ENCODE data around the gene CTCF. TPM values are rescaled to one million over a fixed set of nuclear protein-coding genes. Genes with fewer than 3 reads are reported as not detected.

CTCF gene
- total and polyA plus RNA-seq, 2 donors (not counting 3 experiments of a cell fraction or from before 2014, with no cell fraction given) = 20.7 to 40.0 TPM

- H4K20me1 ChIP-seq (replicated peaks; ENCODE audit: control insufficient read depth, extremely low read depth, insufficient read depth, low read length) = no peaks in the 10 kb centered on the region
- no peak overlapping the region for H3K4me3 ChIP-seq (replicated peaks in 1 of 3; ENCODE audit: insufficient read depth in 1 of 3, low read depth in 1 of 3, low read length in 3 of 3)
- ChIA-PET CTCF (interaction anchor here (1.2 to 12.7 kb wide), 5 partner anchors 9 to 143 kb away, joined by 3 to 163 read pairs (median 5); partner anchors contain the start of gene CARMIL2), POLR2A (interaction anchor here (0.6 kb wide), 1 partner anchor 120 kb away, joined by 3 read pairs; no protein-coding TSS in a partner anchor)
- intact Hi-C loops (cut with micrococcal nuclease) (no loop called here), dilution Hi-C loops (cut with MboI; ENCODE audit: extremely low pct_ligation_motif_present, low sequenced_read_pairs) (no loop called here)
- peaks cover 24% of the 10 kb centered on the region for H3K4me1 ChIP-seq (ENCODE audit: control insufficient read depth, extremely low read depth, insufficient read depth, low read length)
- H3K27me3 ChIP-seq (ENCODE audit: control insufficient read depth in 2 of 2, insufficient read depth in 2 of 2, low read length in 2 of 2) = no peaks in the 10 kb centered on the region
- BruUV-seq (replicated peaks) = no TSS peak
- TF ChIP-seq GATA2 (IDR thresholded peaks at IDR 0.05; ENCODE audit: insufficient read depth, insufficient read length, low read depth, low read length) (no peak), POLR2AphosphoS5 (IDR thresholded peaks at IDR 0.05; ENCODE audit: insufficient read depth, low read depth, low read length) (no peak), POLR2A (IDR thresholded peaks at IDR 0.05; ENCODE audit: low read depth, low read length) (no peak), FOS (IDR thresholded peaks at IDR 0.05; ENCODE audit: borderline replicate concordance, insufficient read depth, low read length) (no peak), CTCF (IDR thresholded peaks at IDR 0.05; ENCODE audit: extremely low read depth in 1 of 2, insufficient read depth in 1 of 2, low read depth in 1 of 2, low read length in 2 of 2) (no peak), MYC (IDR thresholded peaks at IDR 0.05; ENCODE audit: low read depth, low read length) (no peak), EZH2 (IDR thresholded peaks at IDR 0.05; ENCODE audit: borderline replicate concordance, low read depth, low read length, severe bottlenecking) (no peak), MAX (IDR thresholded peaks at IDR 0.05; ENCODE audit: insufficient read depth, insufficient read length) (no peak), JUN (IDR thresholded peaks at IDR 0.05; ENCODE audit: borderline replicate concordance, insufficient read depth, insufficient read length, low read depth) (no peak)
- H3K9ac ChIP-seq (replicated peaks; ENCODE audit: extremely low read depth, insufficient read depth, low read length) = no peak overlapping the region
- H3K79me2 ChIP-seq (ENCODE audit: control insufficient read depth, insufficient read depth, low read length) = no peaks in the 10 kb centered on the region
- DNase-seq (ENCODE audit: low read depth, low spot score) (no peak), FAIRE-seq (no peak)
- H3K9me1 ChIP-seq (replicated peaks; ENCODE audit: control insufficient read depth, extremely low read depth, insufficient read depth, low read length) = no peaks in the 10 kb centered on the region
- no peak overlapping the region for H2AFZ ChIP-seq (ENCODE audit: low read depth, low read length)
- no peaks in the 10 kb centered on the region for H3K9me3 ChIP-seq (replicated peaks; ENCODE audit: control insufficient read depth, insufficient read depth, low read length)
- no peak overlapping the region for H3K27ac ChIP-seq (ENCODE audit: insufficient read depth, low read depth, low read length)
- no peak overlapping the region for H3K4me2 ChIP-seq (ENCODE audit: insufficient read depth, low read length)
- peaks cover 0 to 6% of the 10 kb centered on the region in 2 experiments for H3K36me3 ChIP-seq (ENCODE audit: control insufficient read depth in 2 of 2, extremely low read depth in 1 of 2, insufficient read depth in 2 of 2, low read length in 2 of 2)
Observed at GRCh38 chr16:67663877-67664222, 101.5 kb downstream of the CTCF start.

Data from endothelial cell of umbilical vein (primary cell).